GM23338 (cell line): ENCODE data around the gene GUCY1B1.

ENCODE experiments used
- CREB1 ChIP-seq: fragments of 250-450 bp; sonication (Bioruptor Pico); IDR thresholded peaks from 2 replicates; pipeline ENCODE4 v1.5.0; 2020; ENCODE audit warnings: low read depth, mild to moderate bottlenecking, moderate library complexity
- CTCF ChIP-seq, 2 experiments: fragments of 200-600 bp in 1 of 2; sonication (generic) in 1 of 2; conservative IDR thresholded peaks; 2 replicates each; pipeline versions ENCODE4 v1.5.1 to v1.6.1; 2016 to 2017; ENCODE audit warnings: antibody characterized with exemption in 2 of 2, low read depth in 2 of 2, mild to moderate bottlenecking in 2 of 2, moderate library complexity in 1 of 2
- EZH2 ChIP-seq: fragments of 200-600 bp; sonication (generic); IDR thresholded peaks from one replicate; pipeline ENCODE4 v1.8.0; 2017; ENCODE audit warnings: antibody characterized with exemption, mild to moderate bottlenecking, low read depth; ENCODE audit not compliant: unreplicated experiment
- EZH2phosphoT487 ChIP-seq: fragments of 200-600 bp; sonication (generic); IDR thresholded peaks from one replicate; pipeline ENCODE4 v1.8.1; 2018; ENCODE audit warnings: antibody characterized with exemption; ENCODE audit not compliant: unreplicated experiment
- JUNB ChIP-seq: IDR thresholded peaks from one replicate; pipeline ENCODE4 v1.6.1; 2016; ENCODE audit warnings: antibody characterized with exemption; ENCODE audit not compliant: unreplicated experiment
- POLR2AphosphoS5 ChIP-seq: IDR thresholded peaks from 2 replicates; pipeline ENCODE4 v1.6.1; 2016; ENCODE audit warnings: antibody characterized with exemption, low read depth
- REST ChIP-seq: IDR thresholded peaks from one replicate; pipeline ENCODE4 v1.6.1; 2018; ENCODE audit warnings: antibody characterized with exemption; ENCODE audit not compliant: unreplicated experiment
- TF ChIP-seq, protein P1 (sequence below): IDR thresholded peaks from 2 replicates; pipeline ENCODE4 v1.6.1; 2016; ENCODE audit warnings: antibody characterized with exemption

DNA sequence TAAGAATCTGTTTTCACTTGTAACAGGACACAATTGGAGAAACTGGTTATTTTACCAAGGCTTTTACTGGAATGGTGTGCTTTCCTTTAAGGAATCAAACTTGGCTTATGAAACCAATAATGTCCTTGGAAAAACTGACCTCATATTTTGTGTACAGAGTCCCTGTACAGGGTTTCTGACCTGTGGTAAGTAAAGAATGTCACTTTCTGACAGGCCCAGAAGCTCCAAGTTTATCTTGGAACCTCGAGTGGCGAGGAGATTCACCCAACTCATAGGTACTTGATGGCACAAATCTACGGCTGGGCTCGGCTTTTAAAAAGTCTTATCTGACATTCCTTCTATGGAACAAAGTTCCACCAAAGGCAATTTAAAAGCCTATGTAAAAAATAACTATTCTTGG lies 90.2 kb downstream of the GUCY1B1 start:
- no peak for TF ChIP-seq POLR2AphosphoS5
- no peak for TF ChIP-seq CTCF (conservative IDR thresholded peaks at IDR 0.05; ENCODE audit: low read depth in 2 of 2)
- TF ChIP-seq CREB1 (CRISPR knock-in tag), result no peak
- no peak for TF ChIP-seq REST
- TF ChIP-seq EZH2, result no peak
- no peak for TF ChIP-seq EZH2phosphoT487
- TF ChIP-seq, protein P1, sequence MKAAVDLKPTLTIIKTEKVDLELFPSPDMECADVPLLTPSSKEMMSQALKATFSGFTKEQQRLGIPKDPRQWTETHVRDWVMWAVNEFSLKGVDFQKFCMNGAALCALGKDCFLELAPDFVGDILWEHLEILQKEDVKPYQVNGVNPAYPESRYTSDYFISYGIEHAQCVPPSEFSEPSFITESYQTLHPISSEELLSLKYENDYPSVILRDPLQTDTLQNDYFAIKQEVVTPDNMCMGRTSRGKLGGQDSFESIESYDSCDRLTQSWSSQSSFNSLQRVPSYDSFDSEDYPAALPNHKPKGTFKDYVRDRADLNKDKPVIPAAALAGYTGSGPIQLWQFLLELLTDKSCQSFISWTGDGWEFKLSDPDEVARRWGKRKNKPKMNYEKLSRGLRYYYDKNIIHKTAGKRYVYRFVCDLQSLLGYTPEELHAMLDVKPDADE, result no peak
- no peak for TF ChIP-seq JUNB
